ENCODE measurements around the gene C14orf119.

Gene C14orf119

GRCh38 chr14:23147676-23148075 is 52.4 kb downstream of the C14orf119 start:
- Histone ChIP-seq H3K27ac (replicated peaks) (no peak overlapping the region), H3K4me3 (replicated peaks; ENCODE audit: insufficient read depth, low read length) (no peak overlapping the region), H3K27me3 (ENCODE audit: insufficient read depth, poor library complexity, severe bottlenecking) (no peaks in the 10 kb centered on the region)
- no peak for DNase-seq (ENCODE audit: low read depth in 1 of 2, low spot score in 1 of 2)
- TF ChIP-seq REST (IDR thresholded peaks at IDR 0.05; ENCODE audit: insufficient replicate concordance, low read depth), result no peak
- TF ChIP-seq SPI1 (IDR thresholded peaks at IDR 0.05; ENCODE audit: borderline replicate concordance, low read depth), result no peak
- no peak for TF ChIP-seq POLR2AphosphoS5 (IDR thresholded peaks at IDR 0.05; ENCODE audit: low read depth)
- TF ChIP-seq GABPA (IDR thresholded peaks at IDR 0.05; ENCODE audit: low read depth), result no peak
- TF ChIP-seq CTCF (IDR thresholded peaks at IDR 0.05; ENCODE audit: insufficient read depth, low read length), result no peak

GRCh38 chr14:23148591-23149249 is 53.4 kb downstream of the C14orf119 start:
- no peak for DNase-seq (ENCODE audit: low read depth in 1 of 2, low spot score in 1 of 2)
- Histone ChIP-seq H3K27me3 (ENCODE audit: insufficient read depth, poor library complexity, severe bottlenecking) (no peaks in the 10 kb centered on the region), H3K4me3 (replicated peaks; ENCODE audit: insufficient read depth, low read length) (no peak overlapping the region), H3K27ac (replicated peaks) (no peak overlapping the region)
- TF ChIP-seq POLR2AphosphoS5 (IDR thresholded peaks at IDR 0.05; ENCODE audit: low read depth) (no peak), SPI1 (IDR thresholded peaks at IDR 0.05; ENCODE audit: borderline replicate concordance, low read depth) (no peak), REST (IDR thresholded peaks at IDR 0.05; ENCODE audit: insufficient replicate concordance, low read depth) (no peak), GABPA (IDR thresholded peaks at IDR 0.05; ENCODE audit: low read depth) (no peak), CTCF (IDR thresholded peaks at IDR 0.05; ENCODE audit: insufficient read depth, low read length) (no peak)

- no peak for TF ChIP-seq SPI1 (IDR thresholded peaks at IDR 0.05; ENCODE audit: borderline replicate concordance, low read depth)
- TF ChIP-seq CTCF (IDR thresholded peaks at IDR 0.05; ENCODE audit: insufficient read depth, low read length), result no peak
- no peak for TF ChIP-seq REST (IDR thresholded peaks at IDR 0.05; ENCODE audit: insufficient replicate concordance, low read depth)
- no peak for TF ChIP-seq GABPA (IDR thresholded peaks at IDR 0.05; ENCODE audit: low read depth)
- TF ChIP-seq POLR2AphosphoS5 (IDR thresholded peaks at IDR 0.05; ENCODE audit: low read depth), result no peak
- DNase-seq (ENCODE audit: low read depth in 1 of 2, low spot score in 1 of 2), result no peak
- Histone ChIP-seq H3K27ac (replicated peaks) (no peak overlapping the region), H3K27me3 (ENCODE audit: insufficient read depth, poor library complexity, severe bottlenecking) (no peaks in the 10 kb centered on the region), H3K4me3 (replicated peaks; ENCODE audit: insufficient read depth, low read length) (no peak overlapping the region)
These were observed 54.4 kb downstream of the C14orf119 start for GRCh38 chr14:23149745-23150144.
